B cell (primary cell): ENCODE data around the gene ACKR2. TPM values are rescaled to one million over a fixed set of nuclear protein-coding genes. Genes with fewer than 3 reads are reported as not detected.

ENCODE experiments used
- ATAC-seq: fragments of 200-7000 bp; cut with Tn5 transposase; one replicate; pipeline ENCODE4 v1.10.0; 2021; ENCODE audit warnings: low read depth, mild to moderate bottlenecking, moderate number of reproducible peaks, moderate library complexity
- CTCF ChIA-PET: fragments of 350-600 bp; sonication (Branson Sonifier 250); formaldehyde crosslinking; loops from one replicate; lab custom pipeline; 2021; ENCODE audit warnings: antibody characterized with exemption, inconsistent platforms; lab: Charles Lee
- POLR2A ChIA-PET: fragments of 350-600 bp; sonication (Branson Sonifier 250); formaldehyde crosslinking; loops from one replicate; lab custom pipeline; 2021; ENCODE audit warnings: antibody characterized with exemption; lab: Charles Lee
- DNase-seq: peaks from one replicate; pipeline ENCODE4 v3.0.0; 2013
- H2AFZ ChIP-seq: 2 replicates; pipeline ENCODE4 v1.6.1; 2012; ENCODE audit warnings: mild to moderate bottlenecking, low read depth, low read length; ENCODE audit not compliant: insufficient read depth, poor library complexity, severe bottlenecking
- H3K27ac ChIP-seq, 2 donors: 1 replicate in 1 of 2; 2 replicates in 1 of 2; pipeline ENCODE4 v1.5.1; 2012 to 2013; ENCODE audit warnings: low read length in 2 of 2, mild to moderate bottlenecking in 2 of 2, moderate library complexity in 1 of 2
- H3K27me3 ChIP-seq, 4 experiments: fragments of 200-600 bp in 1 of 4; sonication (generic) in 1 of 4; replicated peaks in 1 of 4; 1 replicate in 2 of 4; 2 replicates in 2 of 4; pipeline versions ENCODE4 v1.6.1 to v1.7.0; 2013 to 2016; ENCODE audit warnings: low read length in 3 of 4, mild to moderate bottlenecking in 2 of 4, mixed read lengths in 1 of 4, moderate library complexity in 1 of 4; ENCODE audit not compliant: insufficient read depth in 4 of 4, control insufficient read depth in 3 of 4; ENCODE audit errors: control extremely low read depth in 1 of 4
- H3K36me3 ChIP-seq, 2 experiments: replicated peaks in 1 of 2; 1 replicate in 1 of 2; 2 replicates in 1 of 2; pipeline versions ENCODE4 v1.6.1 to v1.7.1; 2013; ENCODE audit warnings: low read length in 1 of 2; ENCODE audit not compliant: insufficient read depth in 2 of 2, control insufficient read depth in 1 of 2; ENCODE audit errors: control extremely low read depth in 1 of 2, extremely low read depth in 1 of 2
- H3K4me1 ChIP-seq, 2 donors: fragments of 200-600 bp in 1 of 2; sonication (generic) in 1 of 2; 1 replicate in 1 of 2; 2 replicates in 1 of 2; pipeline versions ENCODE4 v1.5.1 to v1.6.1; 2013 to 2017; ENCODE audit warnings: low read length in 2 of 2; ENCODE audit not compliant: control insufficient read depth in 2 of 2, insufficient read depth in 2 of 2
- H3K4me2 ChIP-seq: replicated peaks from 2 replicates; pipeline ENCODE3; 2012; ENCODE audit warnings: mild to moderate bottlenecking, low read depth, low read length; ENCODE audit not compliant: poor library complexity, severe bottlenecking
- H3K4me3 ChIP-seq, 5 experiments: fragments of 200-600 bp in 1 of 5; sonication (generic) in 1 of 5; 1 replicate in 3 of 5; 2 replicates in 2 of 5; pipeline versions ENCODE4 v1.5.1 to v1.7.0; 2011 to 2016; ENCODE audit warnings: low read length in 4 of 5, mild to moderate bottlenecking in 4 of 5, low read depth in 2 of 5, control low read depth in 1 of 5, moderate library complexity in 1 of 5; ENCODE audit not compliant: insufficient read depth in 1 of 5; ENCODE audit errors: control extremely low read depth in 1 of 5, extremely low read depth in 1 of 5
- H3K79me2 ChIP-seq: fragments of 200-600 bp; sonication (generic); one replicate; pipeline ENCODE4 v1.6.0; 2016; ENCODE audit warnings: low read length; ENCODE audit not compliant: control insufficient read depth, insufficient read depth
- H3K9ac ChIP-seq: fragments of 200-600 bp; sonication (generic); 2 replicates; pipeline ENCODE4 v1.6.1; 2017; ENCODE audit warnings: mild to moderate bottlenecking, low read length, moderate library complexity
- H3K9me3 ChIP-seq, 3 donors: one replicate each; pipeline versions ENCODE4 v1.6.1 to v1.7.1; 2013; ENCODE audit warnings: low read length in 2 of 3; ENCODE audit not compliant: control insufficient read depth in 2 of 3, insufficient read depth in 1 of 3; ENCODE audit errors: control extremely low read depth in 1 of 3
- H4K20me1 ChIP-seq: 2 replicates; pipeline ENCODE4 v1.6.0; 2012; ENCODE audit warnings: mild to moderate bottlenecking, low read length; ENCODE audit not compliant: insufficient read depth, control insufficient read depth, poor library complexity, severe bottlenecking
- H3K27ac Mint-ChIP-seq: one replicate; pipeline ENCODE4 v1.8.0; 2021; ENCODE audit warnings: mixed read lengths
- H3K27me3 Mint-ChIP-seq: one replicate; pipeline ENCODE4 v1.8.0; 2021; ENCODE audit warnings: mixed read lengths
- H3K4me1 Mint-ChIP-seq: one replicate; pipeline ENCODE4 v1.8.0; 2021; ENCODE audit warnings: mixed read lengths
- H3K4me3 Mint-ChIP-seq: one replicate; pipeline ENCODE4 v1.8.0; 2021; ENCODE audit warnings: mixed read lengths
- H3K9me3 Mint-ChIP-seq: one replicate; pipeline ENCODE4 v1.8.0; 2022; ENCODE audit warnings: mixed read lengths; ENCODE audit not compliant: insufficient read depth
- CTCF ChIP-seq: fragments of 200-600 bp; IDR thresholded peaks from one replicate; pipeline ENCODE4 v1.8.0; 2022; ENCODE audit warnings: antibody characterized with exemption, mild to moderate bottlenecking
- EZH2 ChIP-seq: IDR thresholded peaks from 2 replicates; pipeline ENCODE4 v1.6.1; 2012; ENCODE audit warnings: borderline replicate concordance, low read depth, mild to moderate bottlenecking, moderate library complexity, low read length; ENCODE audit not compliant: insufficient read depth, poor library complexity, severe bottlenecking
- WGBS: methylation state at CpG from one replicate; pipeline ENCODE4 v1.1.5; 2013; ENCODE audit warnings: missing lambda C conversion rate; ENCODE audit not compliant: insufficient coverage; 5-methylcytosine and 5-hydroxymethylcytosine counted together
- intact Hi-C: fragments of 100-400 bp; cut with micrococcal nuclease; formaldehyde crosslinking; loops from one replicate; pipeline ENCODE4 v1.10.0; 2022
- polyA plus RNA-seq: library from polyadenylated mRNA; depleted of rRNA; stranded (reverse); fragments of >200 nt; gene quantifications from 2 replicates; pipeline ENCODE4 v1.2.3, GENCODE V29; 2012
- total RNA-seq, 2 donors: library from RNA; stranded (reverse); fragments of 120-200 nt in 1 of 2; gene quantifications; 1 replicate in 1 of 2; 2 replicates in 1 of 2; pipeline versions ENCODE4 v1.2.3 to v1.2.4, GENCODE V29; 2013 to 2022

The ACKR2 gene
- total and polyA plus RNA-seq, 2 donors (not counting 1 experiment from before 2014, with no cell fraction given), result 0.31 to 1.7 TPM

GRCh38 chr3:42849017-42849416 lies 39.8 kb downstream of the ACKR2 start:
- WGBS, result 96% methylated on average over 7 of the region's 7 CpGs
- no peak for TF ChIP-seq CTCF
- Histone ChIP-seq H3K9me3 (no peaks in the 10 kb centered on the region), H3K79me2 (no peaks in the 10 kb centered on the region), H3K27me3 (no peaks in the 10 kb centered on the region), H3K36me3 (no peaks in the 10 kb centered on the region), H3K4me2 (no peak overlapping the region), H2AFZ (no peak overlapping the region), H4K20me1 (no peaks in the 10 kb centered on the region), H3K9ac (no peak overlapping the region), H3K4me1 (peaks cover 26 to 37% of the 10 kb centered on the region in 2 donors), H3K4me3 (no peak overlapping the region), H3K27ac (no peak overlapping the region)
- Mint-ChIP-seq H3K27ac (peak overlapping the region; percentile 12), H3K9me3 (no peaks in the 10 kb centered on the region), H3K4me3 (no peak overlapping the region), H3K4me1 (peaks cover 31% of the 10 kb centered on the region), H3K27me3 (peaks cover 3% of the 10 kb centered on the region)
- ATAC-seq, result no peak
- ChIA-PET POLR2A (no interaction called here), CTCF (interaction anchor here (0.8 to 1.5 kb wide), 3 partner anchors 10 to 69 kb away, joined by 3 to 5 read pairs (median 3); no protein-coding TSS in a partner anchor)
- DNase-seq, result no peak
- intact Hi-C loops, result loop anchor here (5.0 kb wide), 1 partner anchor 47 kb away; the partner anchor contains the start of gene HIGD1A

GRCh38 chr3:42850263-42850662 lies 41.0 kb downstream of the ACKR2 start:
- no peaks in the 10 kb centered on the region for H4K20me1 ChIP-seq
- no peak overlapping the region for H3K4me2 ChIP-seq
- peak overlapping the region; percentile 8 for H3K27ac Mint-ChIP-seq
- TF ChIP-seq EZH2 (no peak), CTCF (no peak)
- H3K9ac ChIP-seq, result no peak overlapping the region
- H3K4me3 ChIP-seq, result no peak overlapping the region
- no peaks in the 10 kb centered on the region for H3K36me3 ChIP-seq
- H3K9me3 ChIP-seq, result no peaks in the 10 kb centered on the region
- 89% methylated on average over 3 of the region's 3 CpGs for WGBS
- no peak overlapping the region for H2AFZ ChIP-seq
- H3K9me3 Mint-ChIP-seq, result no peaks in the 10 kb centered on the region
- H3K4me3 Mint-ChIP-seq, result no peak overlapping the region
- peaks cover 5% of the 10 kb centered on the region for H3K27me3 Mint-ChIP-seq
- CTCF ChIA-PET, result interaction anchor here (1.1 to 2.3 kb wide), 3 partner anchors 11 to 31 kb away, joined by 3 to 7 read pairs (median 6); no protein-coding TSS in a partner anchor
- H3K4me1 Mint-ChIP-seq, result peaks cover 32% of the 10 kb centered on the region
- ATAC-seq (no peak), DNase-seq (no peak)
- POLR2A ChIA-PET, result interaction anchor here (0.5 kb wide), 1 partner anchor 232 kb away, joined by 4 read pairs; no protein-coding TSS in a partner anchor
- intact Hi-C loops, result no loop called here
- H3K4me1 ChIP-seq, result peaks cover 22 to 28% of the 10 kb centered on the region in 2 donors
- H3K27ac ChIP-seq, result no peak overlapping the region
- no peaks in the 10 kb centered on the region for H3K27me3 ChIP-seq
- H3K79me2 ChIP-seq, result no peaks in the 10 kb centered on the region
